ENCODE results near the gene TRPC4.
"Not testable (repeated sequence)": the region's sequence is repeated elsewhere in the genome, so short reads cannot be mapped to it uniquely, and the experiment has no call there.

The TRPC4 gene

DNA sequence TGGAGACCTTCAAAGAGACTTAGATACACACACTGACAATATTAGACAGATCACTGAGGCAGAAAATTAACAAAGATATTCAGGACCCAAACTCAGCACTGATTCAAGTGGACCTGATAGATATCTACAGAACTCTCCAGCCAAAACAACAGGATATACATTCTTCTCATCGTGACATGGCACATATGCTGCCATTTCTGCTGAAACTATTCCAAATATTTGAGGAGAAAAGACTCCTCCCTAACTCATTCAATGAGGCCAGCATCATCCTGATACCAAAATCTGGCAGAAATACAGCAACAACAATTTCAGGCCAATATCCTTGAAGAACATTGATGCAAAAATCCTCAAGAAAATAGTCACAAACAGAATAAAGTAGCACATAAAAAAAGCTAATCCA lies 53.3 kb downstream of the TRPC4 start:
- no peak for DNase-seq

DNA sequence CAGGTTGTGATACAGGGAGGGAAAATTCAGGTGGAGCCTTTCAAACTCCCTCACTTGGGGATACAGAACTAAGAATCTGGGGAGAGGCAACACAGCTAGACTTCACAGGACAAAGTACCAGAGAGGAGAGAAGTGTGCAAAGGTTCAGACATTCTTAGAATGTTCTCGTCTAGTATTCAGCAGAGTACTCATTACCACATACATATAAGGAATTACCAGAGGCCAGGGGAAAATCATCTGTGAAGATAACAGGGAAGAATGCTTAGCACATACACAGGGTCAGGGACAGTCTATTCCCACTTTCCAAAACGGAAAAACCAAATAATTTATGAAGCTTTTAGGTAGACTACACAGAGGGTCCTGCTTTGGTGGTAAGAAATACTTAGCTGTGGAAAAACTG lies 58.1 kb downstream of the TRPC4 start:
- DNase-seq: no peak

GRCh38 chr13:37806666-37807065 lies 62.9 kb downstream of the TRPC4 start:
- DNase-seq: no peak

- no peak for DNase-seq
Observed at GRCh38 chr13:37797631-37798030, 71.9 kb downstream of the TRPC4 start.

- DNase-seq: not testable (repeated sequence)
Observed at GRCh38 chr13:37796795-37797194, 72.8 kb downstream of the TRPC4 start.

GRCh38 chr13:37795326-37795725 lies 74.2 kb downstream of the TRPC4 start:
- no peak for DNase-seq

GRCh38 chr13:37791699-37792098 lies 77.9 kb downstream of the TRPC4 start:
- DNase-seq: no peak

DNA sequence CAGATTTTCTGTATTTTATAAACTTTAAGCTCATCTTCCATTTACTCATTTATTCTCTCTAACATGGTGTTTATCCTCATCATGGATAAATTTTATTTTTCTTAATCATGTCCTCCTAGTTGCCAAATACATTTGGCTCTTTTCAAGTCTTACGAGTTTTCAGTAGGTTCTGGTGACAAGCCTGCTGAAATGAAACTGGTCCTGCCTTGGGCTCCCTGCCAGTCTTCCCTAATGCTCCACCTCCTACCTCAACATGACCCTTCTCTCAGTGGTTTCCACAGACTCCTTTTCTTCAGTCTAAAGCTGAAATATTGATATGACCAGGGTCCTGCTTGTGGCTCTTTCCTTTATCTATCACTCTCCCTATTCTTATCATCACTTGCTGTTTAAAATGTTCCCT lies 81.2 kb downstream of the TRPC4 start:
- DNase-seq: no peak

DNA sequence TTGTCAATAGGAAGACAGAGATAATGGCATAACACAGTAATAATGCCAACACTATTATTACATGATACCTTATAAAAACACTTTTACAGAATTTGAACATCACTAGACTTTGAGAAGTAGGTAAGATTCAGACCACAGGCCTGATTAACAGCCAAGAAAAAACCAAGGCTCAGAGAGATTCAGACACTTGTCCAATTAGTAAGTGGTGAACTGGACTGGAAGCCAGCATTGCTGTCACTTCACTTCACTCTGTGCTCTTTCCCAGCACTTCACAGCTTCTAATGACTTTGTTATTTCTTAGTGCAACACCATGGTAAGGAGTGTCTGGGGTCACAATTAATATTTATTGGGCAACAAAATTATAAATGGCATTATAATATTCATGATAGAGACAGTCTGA lies 91.9 kb downstream of the TRPC4 start:
- DNase-seq: no peak

DNA sequence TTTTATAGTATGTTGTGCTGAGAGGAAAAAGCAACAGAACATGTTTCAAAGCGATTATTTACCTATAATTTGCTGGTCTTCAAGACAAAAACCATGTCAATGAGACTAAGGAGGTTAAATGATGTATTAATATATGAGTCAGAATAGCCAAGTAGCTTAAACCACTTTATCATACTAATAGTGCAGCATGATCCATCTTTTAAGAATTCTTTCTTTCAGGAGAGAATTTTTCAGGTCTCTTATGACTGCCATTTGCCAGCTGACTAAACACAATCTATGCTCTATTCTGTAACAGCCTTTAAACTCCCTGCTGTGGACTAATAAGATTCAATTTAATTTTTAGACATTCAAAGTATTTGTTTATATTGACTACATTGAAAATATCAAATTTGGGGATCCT lies 93.7 kb downstream of the TRPC4 start:
- no peak for DNase-seq

DNA sequence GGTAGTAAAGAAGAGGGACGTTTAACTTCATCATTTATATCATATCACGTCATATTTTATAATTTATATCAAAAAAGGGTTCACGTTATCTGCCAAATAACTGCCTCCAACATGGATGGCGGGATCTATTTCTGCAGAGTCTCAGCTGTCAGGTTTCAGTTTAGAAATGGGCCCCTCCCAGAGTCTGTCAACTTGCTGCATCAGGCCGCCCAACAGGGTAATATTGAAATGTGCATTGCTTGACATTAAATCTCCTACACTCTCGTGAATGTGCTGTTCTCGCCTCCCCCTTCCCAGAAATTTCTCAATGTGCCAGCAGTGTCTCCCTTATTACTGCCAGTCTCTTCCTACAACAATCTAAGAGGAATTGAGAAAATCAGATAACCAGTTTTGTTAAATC lies 96.9 kb downstream of the TRPC4 start:
- no peak for DNase-seq

DNA sequence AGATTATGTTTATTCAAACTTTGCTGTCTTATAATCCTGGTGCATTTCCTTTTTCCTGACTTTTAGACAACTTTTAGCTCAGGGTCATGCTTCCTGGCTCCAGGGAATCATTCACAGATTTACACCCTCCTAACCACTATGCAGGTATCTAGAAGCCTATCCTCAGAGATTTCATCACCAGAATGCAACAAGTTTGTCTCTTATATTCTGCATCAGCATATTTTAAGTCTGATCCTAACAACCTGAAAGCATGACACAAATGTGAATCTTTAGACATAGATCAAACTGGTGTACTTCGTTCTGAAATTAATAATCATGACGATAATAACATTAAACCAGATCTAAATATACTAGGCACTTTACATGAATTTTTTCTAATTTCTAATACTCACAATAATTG lies 100.0 kb downstream of the TRPC4 start:
- DNase-seq: no peak

- no peak for DNase-seq
Observed at GRCh38 chr13:37769078-37769477, 100.5 kb downstream of the TRPC4 start.

- DNase-seq: no peak
Observed at GRCh38 chr13:37766502-37766901, 103.1 kb downstream of the TRPC4 start.

GRCh38 chr13:37755349-37755748 lies 114.2 kb downstream of the TRPC4 start:
- DNase-seq: no peak

- DNase-seq: no peak
Observed at GRCh38 chr13:37753776-37754175, 115.8 kb downstream of the TRPC4 start.

DNA sequence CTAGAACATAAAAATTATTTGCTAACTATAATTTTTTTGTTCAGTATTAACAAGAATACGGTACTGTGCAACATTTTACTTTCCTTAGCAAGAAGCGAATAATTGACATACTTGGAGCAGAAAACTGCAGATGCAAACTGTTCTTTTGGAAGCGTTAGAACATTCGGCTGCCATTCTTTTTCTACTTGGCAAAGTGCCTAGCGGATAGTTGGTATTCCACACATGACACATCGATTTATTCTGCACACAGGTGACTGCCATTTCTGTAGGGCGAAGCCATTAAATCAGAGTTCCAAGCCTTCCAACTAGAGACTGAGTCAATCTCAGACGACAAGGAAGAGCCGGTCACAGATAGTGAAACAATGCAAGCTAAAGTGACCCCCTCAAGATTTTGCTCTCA lies 117.4 kb downstream of the TRPC4 start:
- DNase-seq: no peak

GRCh38 chr13:37751025-37751424 lies 118.5 kb downstream of the TRPC4 start:
- DNase-seq: no peak

DNA sequence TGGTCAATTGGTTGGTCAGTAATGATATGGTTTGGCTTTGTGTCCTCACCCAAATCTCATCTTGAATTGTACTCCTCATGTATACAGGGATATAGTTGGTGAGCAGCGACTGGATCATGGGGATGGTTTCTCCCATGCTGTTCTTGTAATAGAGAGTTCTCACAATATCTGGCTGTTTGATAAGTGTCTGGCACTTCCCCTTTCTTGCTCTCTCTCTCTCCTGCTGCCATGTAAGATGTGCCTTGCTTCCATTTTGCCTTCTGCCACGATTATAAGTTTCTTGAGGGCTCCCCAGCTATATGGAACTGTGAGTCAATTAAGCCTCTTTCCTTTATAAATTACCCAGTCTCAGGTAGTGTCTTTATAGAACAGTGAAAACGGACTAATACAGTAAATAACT lies 120.7 kb downstream of the TRPC4 start:
- no peak for DNase-seq

DNA sequence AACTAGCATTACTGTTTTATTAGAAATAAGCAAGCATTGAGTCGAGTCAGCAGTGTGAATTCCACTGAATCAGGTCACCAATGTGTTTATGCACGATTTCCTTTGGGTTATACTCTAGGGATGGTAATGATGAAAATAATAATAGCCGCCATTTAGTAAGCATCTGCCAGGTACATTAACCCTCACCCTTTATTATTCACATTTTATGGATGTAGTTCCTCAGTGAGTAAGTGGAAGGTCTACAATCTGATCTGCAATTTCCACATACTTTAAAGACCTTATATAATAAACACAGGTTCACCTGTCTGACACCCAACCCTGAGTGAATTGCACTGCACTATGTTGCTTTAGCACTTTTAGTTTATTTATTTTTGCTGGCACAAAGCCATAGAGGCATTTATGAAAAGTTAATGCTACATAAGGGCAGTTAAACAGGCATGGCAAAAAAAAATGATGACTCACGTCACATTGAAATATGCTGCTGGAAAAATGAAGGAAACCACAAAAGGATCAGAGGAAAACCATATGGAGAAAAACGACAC lies 122.4 kb downstream of the TRPC4 start:
- no peak for DNase-seq

DNA sequence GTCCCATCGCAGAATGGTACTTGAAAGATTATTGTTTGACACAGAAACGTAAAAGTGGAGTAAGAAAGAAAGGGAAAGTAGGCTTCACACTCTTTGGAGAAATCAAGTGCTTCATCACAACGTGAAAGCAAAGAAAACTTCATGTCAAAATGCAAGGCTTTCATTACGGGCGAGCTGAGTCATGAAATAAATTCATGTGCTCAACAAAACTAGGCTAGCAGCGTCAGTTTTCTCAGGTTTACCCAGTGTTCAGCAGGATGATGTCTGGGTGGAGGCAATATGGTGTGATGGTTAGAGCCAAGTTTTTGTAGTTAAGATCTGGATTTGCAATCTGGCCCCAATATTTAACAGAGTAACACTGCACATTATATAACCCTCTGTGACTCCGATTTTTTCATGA lies 128.0 kb downstream of the TRPC4 start:
- no peak for DNase-seq

- DNase-seq: no peak
Observed at GRCh38 chr13:37736045-37736444, 133.5 kb downstream of the TRPC4 start.

DNA sequence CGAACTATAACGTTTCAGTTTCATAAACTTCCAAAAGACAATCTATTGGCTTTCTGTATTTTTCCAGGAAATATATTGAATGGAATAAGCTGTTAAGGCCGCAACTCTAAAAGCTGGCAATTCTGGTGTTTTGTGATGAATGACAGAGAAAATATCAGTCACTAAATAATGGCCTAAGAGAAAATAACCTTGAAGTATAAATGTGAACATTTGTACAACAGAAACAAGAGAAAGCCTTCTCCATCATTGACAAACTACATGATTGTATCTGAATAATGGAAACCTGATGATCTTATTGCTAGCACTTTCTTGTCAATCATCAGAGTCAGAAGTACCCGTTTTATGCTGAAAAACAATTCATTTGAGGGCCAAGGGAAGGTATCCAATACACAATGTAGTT lies 134.3 kb downstream of the TRPC4 start:
- no peak for DNase-seq

DNA sequence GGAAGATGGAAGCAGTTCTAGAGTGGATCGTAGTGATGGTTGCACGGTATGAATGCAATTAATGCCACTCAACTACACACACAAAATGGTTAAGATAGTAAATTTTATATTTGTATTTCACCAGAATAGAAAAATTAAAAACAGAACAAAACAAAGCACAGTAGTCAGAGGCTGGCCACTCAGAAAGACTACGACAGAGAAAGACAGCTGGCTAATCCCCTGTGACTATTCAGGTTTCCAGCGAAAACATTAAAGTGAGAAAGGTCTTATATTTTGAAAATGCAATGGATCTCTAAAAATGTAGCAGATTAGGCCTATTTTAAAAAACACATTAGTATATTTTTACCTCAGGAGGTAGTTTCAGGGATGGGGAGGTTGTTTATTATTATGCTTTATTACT lies 139.7 kb downstream of the TRPC4 start:
- DNase-seq: no peak

- DNase-seq: no peak
Observed at GRCh38 chr13:37716420-37717195, 153.0 kb downstream of the TRPC4 start.
